Nephron progenitor cell (in vitro differentiated cells): ENCODE results near the gene OR10A5.

Experiments
- DNase-seq: peaks from one replicate; pipeline ENCODE4 v3.0.0; 2021
- H3K27ac Mint-ChIP-seq: 2 replicates; pipeline ENCODE4 v1.8.0; 2021; ENCODE audit warnings: mild to moderate bottlenecking, moderate library complexity, mixed read lengths
- H3K27me3 Mint-ChIP-seq: 2 replicates; pipeline ENCODE4 v1.8.0; 2021; ENCODE audit warnings: mild to moderate bottlenecking, low read depth, mixed read lengths; ENCODE audit not compliant: poor library complexity
- H3K36me3 Mint-ChIP-seq: 2 replicates; pipeline ENCODE4 v1.8.0; 2021; ENCODE audit warnings: low read depth, mixed read lengths
- H3K4me1 Mint-ChIP-seq: 2 replicates; pipeline ENCODE4 v1.8.0; 2021; ENCODE audit warnings: mixed read lengths
- H3K4me3 Mint-ChIP-seq: 2 replicates; pipeline ENCODE4 v1.8.0; 2021; ENCODE audit warnings: mild to moderate bottlenecking, moderate library complexity, mixed read lengths
- H3K9me3 Mint-ChIP-seq: 2 replicates; pipeline ENCODE4 v1.8.0; 2021; ENCODE audit warnings: mild to moderate bottlenecking, moderate library complexity, mixed read lengths
- TF ChIP-seq, protein P1 (sequence below): fragments of 200-600 bp; sonication (generic); IDR thresholded peaks from 2 replicates; pipeline ENCODE4 v1.5.0; 2021; ENCODE audit warnings: antibody characterized with exemption

Gene OR10A5

GRCh38 chr11:6894097-6894496 lies 48.6 kb downstream of the OR10A5 start:
- no peaks in the 10 kb centered on the region for H3K4me1 Mint-ChIP-seq
- no peaks in the 10 kb centered on the region for H3K27me3 Mint-ChIP-seq
- no peak overlapping the region for H3K27ac Mint-ChIP-seq
- no peak overlapping the region for H3K4me3 Mint-ChIP-seq
- DNase-seq: no peak
- H3K9me3 Mint-ChIP-seq: no peaks in the 10 kb centered on the region
- no peaks in the 10 kb centered on the region for H3K36me3 Mint-ChIP-seq
- TF ChIP-seq, protein P1, sequence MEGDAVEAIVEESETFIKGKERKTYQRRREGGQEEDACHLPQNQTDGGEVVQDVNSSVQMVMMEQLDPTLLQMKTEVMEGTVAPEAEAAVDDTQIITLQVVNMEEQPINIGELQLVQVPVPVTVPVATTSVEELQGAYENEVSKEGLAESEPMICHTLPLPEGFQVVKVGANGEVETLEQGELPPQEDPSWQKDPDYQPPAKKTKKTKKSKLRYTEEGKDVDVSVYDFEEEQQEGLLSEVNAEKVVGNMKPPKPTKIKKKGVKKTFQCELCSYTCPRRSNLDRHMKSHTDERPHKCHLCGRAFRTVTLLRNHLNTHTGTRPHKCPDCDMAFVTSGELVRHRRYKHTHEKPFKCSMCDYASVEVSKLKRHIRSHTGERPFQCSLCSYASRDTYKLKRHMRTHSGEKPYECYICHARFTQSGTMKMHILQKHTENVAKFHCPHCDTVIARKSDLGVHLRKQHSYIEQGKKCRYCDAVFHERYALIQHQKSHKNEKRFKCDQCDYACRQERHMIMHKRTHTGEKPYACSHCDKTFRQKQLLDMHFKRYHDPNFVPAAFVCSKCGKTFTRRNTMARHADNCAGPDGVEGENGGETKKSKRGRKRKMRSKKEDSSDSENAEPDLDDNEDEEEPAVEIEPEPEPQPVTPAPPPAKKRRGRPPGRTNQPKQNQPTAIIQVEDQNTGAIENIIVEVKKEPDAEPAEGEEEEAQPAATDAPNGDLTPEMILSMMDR: no peak

DNA sequence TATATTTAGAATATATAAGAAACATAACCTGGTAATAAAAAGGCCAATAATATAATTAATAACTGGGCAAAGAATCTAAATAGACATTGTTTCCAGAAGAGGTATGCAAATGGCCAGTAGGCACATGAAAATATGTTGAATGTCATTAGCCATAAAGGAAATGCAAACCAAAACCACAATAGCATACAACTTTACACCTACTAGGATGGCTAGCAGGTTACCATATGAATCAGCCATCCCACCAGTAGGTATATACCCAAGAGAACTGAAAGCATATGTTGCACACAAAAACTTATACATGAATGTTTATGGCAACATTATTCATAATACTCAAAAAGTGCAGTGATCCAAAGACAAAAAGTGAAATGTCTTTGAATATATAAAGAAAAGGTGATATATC lies 49.5 kb downstream of the OR10A5 start:
- no peaks in the 10 kb centered on the region for H3K27me3 Mint-ChIP-seq
- no peaks in the 10 kb centered on the region for H3K9me3 Mint-ChIP-seq
- no peak for DNase-seq
- no peak overlapping the region for H3K27ac Mint-ChIP-seq
- TF ChIP-seq, protein P1: no peak
- H3K36me3 Mint-ChIP-seq: no peaks in the 10 kb centered on the region
- H3K4me1 Mint-ChIP-seq: no peaks in the 10 kb centered on the region
- no peak overlapping the region for H3K4me3 Mint-ChIP-seq
